SK-N-SH treated with all-trans-retinoic acid at 6 μM for 48 hours (cell line): ENCODE results near the gene FAM50A.

Experiments used
- ARNTL ChIP-seq: fragments of 450-650 bp; formaldehyde crosslinking; IDR thresholded peaks from 2 replicates; pipeline ENCODE4 v1.5.0; 2020; ENCODE audit warnings: low read depth, mild to moderate bottlenecking, moderate library complexity, borderline replicate concordance
- CSDC2 ChIP-seq: fragments of 250-450 bp; sonication (Bioruptor Pico); IDR thresholded peaks from 2 replicates; pipeline ENCODE4 v1.5.0; 2020; ENCODE audit warnings: mild to moderate bottlenecking, moderate library complexity
- ESRRG ChIP-seq: fragments of 250-450 bp; sonication (Bioruptor Pico); IDR thresholded peaks from 2 replicates; pipeline ENCODE4 v1.6.1; 2021; ENCODE audit warnings: mild to moderate bottlenecking
- GLIS3 ChIP-seq: fragments of 250-450 bp; sonication (Bioruptor Pico); IDR thresholded peaks from 2 replicates; pipeline ENCODE4 v1.5.0; 2020; ENCODE audit warnings: mild to moderate bottlenecking, moderate library complexity
- RARB ChIP-seq: fragments of 250-450 bp; sonication (Bioruptor Pico); IDR thresholded peaks from 2 replicates; pipeline ENCODE4 v1.8.0; 2021; ENCODE audit warnings: mild to moderate bottlenecking, moderate library complexity
- ZC3H10 ChIP-seq: fragments of 250-450 bp; sonication (Bioruptor Pico); IDR thresholded peaks from 2 replicates; pipeline ENCODE4 v1.5.1; 2021; ENCODE audit warnings: mild to moderate bottlenecking, moderate library complexity
- ZFP3 ChIP-seq: fragments of 250-450 bp; sonication (Bioruptor Pico); IDR thresholded peaks from 2 replicates; pipeline ENCODE4 v1.5.0; 2020; ENCODE audit warnings: mild to moderate bottlenecking, moderate library complexity
- ZFP30 ChIP-seq: fragments of 450-650 bp; formaldehyde crosslinking; IDR thresholded peaks from 2 replicates; pipeline ENCODE4 v1.5.0; 2022; ENCODE audit warnings: mild to moderate bottlenecking, moderate library complexity
- ZNF565 ChIP-seq: fragments of 450-650 bp; formaldehyde crosslinking; conservative IDR thresholded peaks from 2 replicates; pipeline ENCODE4 v1.5.0; 2020; ENCODE audit warnings: low read depth, mild to moderate bottlenecking, moderate library complexity
- ZNF8 ChIP-seq: fragments of 450-650 bp; formaldehyde crosslinking; IDR thresholded peaks from 2 replicates; pipeline ENCODE4 v1.5.0; 2020; ENCODE audit warnings: mild to moderate bottlenecking, moderate library complexity
- TF ChIP-seq, protein P1 (sequence below): fragments of 250-450 bp; sonication (Bioruptor Pico); IDR thresholded peaks from 2 replicates; pipeline ENCODE4 v1.5.1; 2020; ENCODE audit warnings: low read depth, mild to moderate bottlenecking, moderate library complexity
- TF ChIP-seq, protein P2 (sequence below): fragments of 250-450 bp; sonication (Bioruptor Pico); IDR thresholded peaks from 2 replicates; pipeline ENCODE4 v1.8.0; 2020; ENCODE audit warnings: mild to moderate bottlenecking, moderate library complexity, borderline replicate concordance

DNA sequence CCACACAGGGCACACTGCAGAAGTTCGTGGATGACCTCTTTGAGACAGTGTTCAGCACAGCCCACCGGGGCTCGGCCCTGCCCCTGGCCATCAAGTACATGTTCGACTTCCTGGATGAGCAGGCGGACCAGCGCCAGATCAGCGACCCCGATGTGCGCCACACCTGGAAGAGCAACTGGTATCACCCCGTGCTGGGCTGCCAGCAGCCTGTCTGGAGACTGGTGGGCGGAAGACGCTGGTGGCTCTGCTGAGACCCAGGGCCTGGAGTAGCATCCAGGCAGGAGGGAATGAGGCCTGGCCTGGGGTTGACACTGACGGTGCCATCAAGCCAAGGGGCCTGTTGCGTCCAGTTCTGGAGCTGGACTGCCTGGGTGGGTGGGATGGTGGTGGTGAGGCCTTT, 26.5 kb downstream of the FAM50A start:
- TF ChIP-seq RARB (CRISPR knock-in tag) (no peak), ZC3H10 (CRISPR knock-in tag) (no peak), CSDC2 (CRISPR knock-in tag) (no peak), ARNTL (CRISPR knock-in tag) (no peak), ZFP3 (no peak), ZNF565 (CRISPR knock-in tag) (no peak), ZFP30 (CRISPR knock-in tag) (no peak), ZNF8 (no peak), ESRRG (CRISPR knock-in tag) (no peak), GLIS3 (CRISPR knock-in tag) (no peak)
- TF ChIP-seq, protein P1, sequence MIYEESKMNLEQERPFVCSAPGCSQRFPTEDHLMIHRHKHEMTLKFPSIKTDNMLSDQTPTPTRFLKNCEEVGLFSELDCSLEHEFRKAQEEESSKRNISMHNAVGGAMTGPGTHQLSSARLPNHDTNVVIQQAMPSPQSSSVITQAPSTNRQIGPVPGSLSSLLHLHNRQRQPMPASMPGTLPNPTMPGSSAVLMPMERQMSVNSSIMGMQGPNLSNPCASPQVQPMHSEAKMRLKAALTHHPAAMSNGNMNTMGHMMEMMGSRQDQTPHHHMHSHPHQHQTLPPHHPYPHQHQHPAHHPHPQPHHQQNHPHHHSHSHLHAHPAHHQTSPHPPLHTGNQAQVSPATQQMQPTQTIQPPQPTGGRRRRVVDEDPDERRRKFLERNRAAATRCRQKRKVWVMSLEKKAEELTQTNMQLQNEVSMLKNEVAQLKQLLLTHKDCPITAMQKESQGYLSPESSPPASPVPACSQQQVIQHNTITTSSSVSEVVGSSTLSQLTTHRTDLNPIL (CRISPR knock-in tag), result no peak
- TF ChIP-seq, protein P2, sequence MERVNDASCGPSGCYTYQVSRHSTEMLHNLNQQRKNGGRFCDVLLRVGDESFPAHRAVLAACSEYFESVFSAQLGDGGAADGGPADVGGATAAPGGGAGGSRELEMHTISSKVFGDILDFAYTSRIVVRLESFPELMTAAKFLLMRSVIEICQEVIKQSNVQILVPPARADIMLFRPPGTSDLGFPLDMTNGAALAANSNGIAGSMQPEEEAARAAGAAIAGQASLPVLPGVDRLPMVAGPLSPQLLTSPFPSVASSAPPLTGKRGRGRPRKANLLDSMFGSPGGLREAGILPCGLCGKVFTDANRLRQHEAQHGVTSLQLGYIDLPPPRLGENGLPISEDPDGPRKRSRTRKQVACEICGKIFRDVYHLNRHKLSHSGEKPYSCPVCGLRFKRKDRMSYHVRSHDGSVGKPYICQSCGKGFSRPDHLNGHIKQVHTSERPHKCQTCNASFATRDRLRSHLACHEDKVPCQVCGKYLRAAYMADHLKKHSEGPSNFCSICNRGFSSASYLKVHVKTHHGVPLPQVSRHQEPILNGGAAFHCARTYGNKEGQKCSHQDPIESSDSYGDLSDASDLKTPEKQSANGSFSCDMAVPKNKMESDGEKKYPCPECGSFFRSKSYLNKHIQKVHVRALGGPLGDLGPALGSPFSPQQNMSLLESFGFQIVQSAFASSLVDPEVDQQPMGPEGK (CRISPR knock-in tag), result no peak
